Measurements from ENCODE around the gene TOMT.

Gene TOMT

GRCh38 chr11:72100009-72100408, 5.7 kb upstream of the TOMT start:
- no peaks in the 10 kb centered on the region for H4K20me1 ChIP-seq (ENCODE audit: insufficient read depth, low read length)
- H2AFZ ChIP-seq (ENCODE audit: low read depth, low read length) = no peak overlapping the region
- H3K79me2 ChIP-seq (ENCODE audit: low read length) = peaks cover 39% of the 10 kb centered on the region
- H3K9me3 ChIP-seq (ENCODE audit: insufficient read depth, low read length) = no peaks in the 10 kb centered on the region
- no peak overlapping the region for H3K27ac ChIP-seq (ENCODE audit: low read length)
- peaks cover 35% of the 10 kb centered on the region for H3K36me3 ChIP-seq (replicated peaks; ENCODE audit: low read depth, low read length)
- TF ChIP-seq EZH2phosphoT487 (IDR thresholded peaks at IDR 0.05; ENCODE audit: low read depth) (no peak), CTCF (IDR thresholded peaks at IDR 0.05; ENCODE audit: low read depth, low read length) (no peak)
- no peak overlapping the region for H3K4me2 ChIP-seq (ENCODE audit: low read length)
- no peaks in the 10 kb centered on the region for H3K27me3 ChIP-seq (ENCODE audit: low read depth, low read length)
- H3K4me1 ChIP-seq (ENCODE audit: low read length) = peaks cover 20% of the 10 kb centered on the region
- no peak overlapping the region for H3K4me3 ChIP-seq (ENCODE audit: low read length)
- H3K9ac ChIP-seq (ENCODE audit: low read length) = no peak overlapping the region

GRCh38 chr11:72100462-72100861, 5.3 kb upstream of the TOMT start:
- Histone ChIP-seq H3K4me2 (ENCODE audit: low read length) (no peak overlapping the region), H2AFZ (ENCODE audit: low read depth, low read length) (no peak overlapping the region), H3K9ac (ENCODE audit: low read length) (no peak overlapping the region)

GRCh38 chr11:72102162-72102561, 3.6 kb upstream of the TOMT start:
- peak overlapping the region; percentile 71 for H3K27ac ChIP-seq (ENCODE audit: low read length)
- H4K20me1 ChIP-seq (ENCODE audit: insufficient read depth, low read length) = no peaks in the 10 kb centered on the region
- peaks cover 23% of the 10 kb centered on the region for H3K36me3 ChIP-seq (replicated peaks; ENCODE audit: low read depth, low read length)
- peaks cover 39% of the 10 kb centered on the region for H3K79me2 ChIP-seq (ENCODE audit: low read length)
- peak overlapping the region; percentile 95 for H3K4me2 ChIP-seq (ENCODE audit: low read length)
- peak overlapping the region; percentile 97 for H3K4me3 ChIP-seq (ENCODE audit: low read length)
- H3K9me3 ChIP-seq (ENCODE audit: insufficient read depth, low read length) = no peaks in the 10 kb centered on the region
- H3K9ac ChIP-seq (ENCODE audit: low read length) = peak overlapping the region; percentile 99
- H2AFZ ChIP-seq (ENCODE audit: low read depth, low read length) = no peak overlapping the region
- H3K27me3 ChIP-seq (ENCODE audit: low read depth, low read length) = no peaks in the 10 kb centered on the region
- peaks cover 20% of the 10 kb centered on the region for H3K4me1 ChIP-seq (ENCODE audit: low read length)
- TF ChIP-seq CTCF (IDR thresholded peaks at IDR 0.05; ENCODE audit: low read depth, low read length) = no peak

More at GRCh38 chr11:72100462-72100861, 5.3 kb upstream of the TOMT start:
- Histone ChIP-seq H3K4me1 (ENCODE audit: low read length) (peaks cover 20% of the 10 kb centered on the region), H3K4me3 (ENCODE audit: low read length) (no peak overlapping the region), H3K27ac (ENCODE audit: low read length) (no peak overlapping the region), H3K36me3 (replicated peaks; ENCODE audit: low read depth, low read length) (peaks cover 31% of the 10 kb centered on the region), H3K27me3 (ENCODE audit: low read depth, low read length) (no peaks in the 10 kb centered on the region), H4K20me1 (ENCODE audit: insufficient read depth, low read length) (no peaks in the 10 kb centered on the region), H3K79me2 (ENCODE audit: low read length) (peaks cover 39% of the 10 kb centered on the region), H3K9me3 (ENCODE audit: insufficient read depth, low read length) (no peaks in the 10 kb centered on the region)
- TF ChIP-seq CTCF (IDR thresholded peaks at IDR 0.05; ENCODE audit: low read depth, low read length) = no peak

DNA sequence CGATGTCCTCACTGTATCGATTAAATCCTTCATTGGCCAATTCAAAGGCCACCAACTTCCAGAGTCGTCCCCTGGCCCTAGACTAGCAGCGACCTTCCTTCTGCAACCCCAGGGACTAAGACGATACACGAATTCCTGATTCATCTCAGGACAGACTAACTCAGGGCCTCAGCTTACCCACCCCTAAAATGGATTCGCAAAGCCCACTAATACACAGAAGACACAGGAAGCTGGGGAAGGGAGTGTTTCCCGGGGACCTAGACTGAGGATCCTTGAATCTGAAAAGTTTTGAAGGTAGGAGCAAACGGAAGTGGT, 3.1 kb upstream of the TOMT start:
- Histone ChIP-seq H3K79me2 (ENCODE audit: low read length) (peaks cover 39% of the 10 kb centered on the region), H3K4me3 (ENCODE audit: low read length) (peak overlapping the region; percentile 97), H3K36me3 (replicated peaks; ENCODE audit: low read depth, low read length) (peaks cover 19% of the 10 kb centered on the region), H3K27me3 (ENCODE audit: low read depth, low read length) (no peaks in the 10 kb centered on the region), H3K9ac (ENCODE audit: low read length) (peak overlapping the region; percentile 99), H3K4me2 (ENCODE audit: low read length) (peak overlapping the region; percentile 95), H4K20me1 (ENCODE audit: insufficient read depth, low read length) (no peaks in the 10 kb centered on the region), H3K27ac (ENCODE audit: low read length) (peak overlapping the region; percentile 71), H3K9me3 (ENCODE audit: insufficient read depth, low read length) (no peaks in the 10 kb centered on the region), H3K4me1 (ENCODE audit: low read length) (peaks cover 20% of the 10 kb centered on the region), H2AFZ (ENCODE audit: low read depth, low read length) (peak overlapping the region; percentile 72; the same call in 1 of the 2 replicates)
- no peak for TF ChIP-seq CTCF (IDR thresholded peaks at IDR 0.05; ENCODE audit: low read depth, low read length)
- no peak for TF ChIP-seq EZH2phosphoT487 (IDR thresholded peaks at IDR 0.05; ENCODE audit: low read depth)

Measured in OCI-LY3 (cell line).